CD4-positive, alpha-beta T cell (primary cell): ENCODE results near the gene PRKAG1. TPM values are rescaled to one million over a fixed set of nuclear protein-coding genes. Genes with fewer than 3 reads are reported as not detected.

Source experiments
- ATAC-seq: fragments of 200-7000 bp; cut with Tn5 transposase; one replicate; pipeline ENCODE4 v1.10.0; 2022; ENCODE audit warnings: mild to moderate bottlenecking; ENCODE audit not compliant: poor library complexity
- CTCF ChIA-PET: fragments of 350-600 bp; sonication (Branson Sonifier 250); formaldehyde crosslinking; loops from one replicate; lab custom pipeline; 2021; ENCODE audit warnings: antibody characterized with exemption, inconsistent platforms; lab: Charles Lee
- POLR2A ChIA-PET: fragments of 350-600 bp; sonication (Branson Sonifier 250); formaldehyde crosslinking; loops from one replicate; lab custom pipeline; 2021; ENCODE audit warnings: antibody characterized with exemption, inconsistent platforms; lab: Charles Lee
- DNase-seq, 14 experiments: peaks; one replicate each; pipeline ENCODE4 v3.0.0-alpha.2; 2013 to 2020; ENCODE audit warnings: mixed read lengths in 2 of 14
- H3K27ac ChIP-seq, 2 donors: one replicate each; pipeline versions ENCODE4 v1.5.1 to v1.7.0; 2013; ENCODE audit warnings: low read length in 2 of 2, low read depth in 1 of 2, mild to moderate bottlenecking in 1 of 2
- H3K27me3 ChIP-seq, 2 experiments: 1 replicate in 1 of 2; 2 replicates in 1 of 2; pipeline versions ENCODE4 v1.6.1 to v1.7.0; 2013; ENCODE audit warnings: low read length in 2 of 2, control low read depth in 1 of 2, mild to moderate bottlenecking in 1 of 2, moderate library complexity in 1 of 2; ENCODE audit not compliant: insufficient read depth in 2 of 2, control insufficient read depth in 1 of 2
- H3K36me3 ChIP-seq: one replicate; pipeline ENCODE4 v1.6.1; 2013; ENCODE audit warnings: low read length, control low read depth; ENCODE audit not compliant: insufficient read depth
- H3K4me1 ChIP-seq: one replicate; pipeline ENCODE4 v1.6.1; 2013; ENCODE audit warnings: low read length, control low read depth; ENCODE audit not compliant: insufficient read depth
- H3K4me3 ChIP-seq: one replicate; pipeline ENCODE4 v1.5.1; 2013; ENCODE audit warnings: mild to moderate bottlenecking, low read length, moderate library complexity
- H3K9me3 ChIP-seq, 2 experiments: 1 replicate in 1 of 2; 2 replicates in 1 of 2; pipeline versions ENCODE4 v1.6.1 to v1.7.0; 2013; ENCODE audit warnings: low read length in 2 of 2, mild to moderate bottlenecking in 2 of 2, control low read depth in 1 of 2, moderate library complexity in 1 of 2; ENCODE audit not compliant: control insufficient read depth in 1 of 2, insufficient read depth in 1 of 2
- H3K27ac Mint-ChIP-seq: one replicate; pipeline ENCODE4 v1.8.0; 2020; ENCODE audit warnings: mixed read lengths
- H3K27me3 Mint-ChIP-seq: one replicate; pipeline ENCODE4 v1.8.0; 2021; ENCODE audit warnings: mixed read lengths
- H3K36me3 Mint-ChIP-seq: one replicate; pipeline ENCODE4 v1.8.0; 2021; ENCODE audit warnings: low read depth, mixed read lengths
- H3K4me1 Mint-ChIP-seq: one replicate; pipeline ENCODE4 v1.8.0; 2021; ENCODE audit warnings: low read depth, mixed read lengths
- H3K4me3 Mint-ChIP-seq: one replicate; pipeline ENCODE4 v1.8.0; 2020; ENCODE audit warnings: mild to moderate bottlenecking, mixed read lengths
- H3K9me3 Mint-ChIP-seq: one replicate; pipeline ENCODE4 v1.8.0; 2020; ENCODE audit warnings: mixed read lengths
- intact Hi-C, 2 experiments: fragments of 100-400 bp; cut with DNase I in 1 of 2; cut with micrococcal nuclease in 1 of 2; formaldehyde crosslinking; loops; one replicate each; pipeline versions ENCODE4 v1.15.1 to v1.9.0; 2023 to 2025; cut with DNase I, micrococcal nuclease
- total RNA-seq, 174 experiments: library from RNA in 2 of 174; stranded (reverse) in 2 of 174; gene quantifications; one replicate each; pipeline ENCODE4 v1.2.3 and lab custom pipeline; 2021 to 2026
- TF ChIP-seq, protein P1 (sequence below): fragments of 200-600 bp; IDR thresholded peaks from one replicate; pipeline ENCODE4 v1.8.0; 2022; ENCODE audit warnings: antibody characterized with exemption, mild to moderate bottlenecking

The PRKAG1 gene
- total RNA-seq, 2 experiments from 2014 or later: 34.6 to 38.2 TPM

GRCh38 chr12:49008943-49009342 lies 9.6 kb downstream of the PRKAG1 start:
- Mint-ChIP-seq H3K4me1 (no peaks in the 10 kb centered on the region), H3K4me3 (no peak overlapping the region)
- no peak overlapping the region for H3K4me3 ChIP-seq

DNA sequence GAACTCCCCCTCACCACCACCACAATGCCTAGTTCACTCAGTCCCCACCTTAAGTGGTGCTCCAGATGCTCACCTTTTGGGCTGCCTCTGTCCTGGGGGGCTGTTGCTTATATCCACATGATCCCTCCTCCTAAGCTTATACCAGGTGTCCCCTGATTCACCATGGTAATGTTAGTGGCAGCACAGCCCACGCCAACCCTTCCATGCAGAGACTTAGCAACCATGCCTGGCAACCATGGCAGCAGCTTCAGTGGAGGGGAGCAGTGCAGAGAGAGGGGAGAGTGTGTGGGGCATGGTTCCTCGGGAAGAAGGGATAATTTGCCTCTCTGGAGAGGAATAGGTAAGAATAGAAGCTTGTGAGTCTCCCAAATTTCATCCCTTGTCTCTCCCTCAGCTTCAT lies 18.2 kb downstream of the PRKAG1 start:
- H3K27me3 ChIP-seq: peaks cover 49 to 50% of the 10 kb centered on the region in 2 experiments
- ATAC-seq (no peak), DNase-seq (no peak)
- Mint-ChIP-seq H3K4me3 (no peak overlapping the region), H3K27me3 (peaks cover 60% of the 10 kb centered on the region), H3K4me1 (peaks cover 45% of the 10 kb centered on the region), H3K36me3 (peaks cover 59% of the 10 kb centered on the region), H3K9me3 (no peaks in the 10 kb centered on the region), H3K27ac (no peak overlapping the region)
- peaks cover 35% of the 10 kb centered on the region for H3K36me3 ChIP-seq
- ChIA-PET POLR2A (interaction anchor here (4.9 kb wide), 1 partner anchor 20 kb away, joined by 29 read pairs; no protein-coding TSS in a partner anchor), CTCF (interaction anchor here (0.9 to 4.0 kb wide), 5 partner anchors 12 to 67 kb away, joined by 3 to 25 read pairs (median 7); partner anchors contain the start of gene WNT1)
- H3K27ac ChIP-seq: no peak overlapping the region
- no peak overlapping the region for H3K4me3 ChIP-seq
- H3K9me3 ChIP-seq: peaks cover 0 to 13% of the 10 kb centered on the region in 2 experiments
- intact Hi-C loops: no loop called here
- H3K4me1 ChIP-seq: peaks cover 44% of the 10 kb centered on the region
- TF ChIP-seq, protein P1, sequence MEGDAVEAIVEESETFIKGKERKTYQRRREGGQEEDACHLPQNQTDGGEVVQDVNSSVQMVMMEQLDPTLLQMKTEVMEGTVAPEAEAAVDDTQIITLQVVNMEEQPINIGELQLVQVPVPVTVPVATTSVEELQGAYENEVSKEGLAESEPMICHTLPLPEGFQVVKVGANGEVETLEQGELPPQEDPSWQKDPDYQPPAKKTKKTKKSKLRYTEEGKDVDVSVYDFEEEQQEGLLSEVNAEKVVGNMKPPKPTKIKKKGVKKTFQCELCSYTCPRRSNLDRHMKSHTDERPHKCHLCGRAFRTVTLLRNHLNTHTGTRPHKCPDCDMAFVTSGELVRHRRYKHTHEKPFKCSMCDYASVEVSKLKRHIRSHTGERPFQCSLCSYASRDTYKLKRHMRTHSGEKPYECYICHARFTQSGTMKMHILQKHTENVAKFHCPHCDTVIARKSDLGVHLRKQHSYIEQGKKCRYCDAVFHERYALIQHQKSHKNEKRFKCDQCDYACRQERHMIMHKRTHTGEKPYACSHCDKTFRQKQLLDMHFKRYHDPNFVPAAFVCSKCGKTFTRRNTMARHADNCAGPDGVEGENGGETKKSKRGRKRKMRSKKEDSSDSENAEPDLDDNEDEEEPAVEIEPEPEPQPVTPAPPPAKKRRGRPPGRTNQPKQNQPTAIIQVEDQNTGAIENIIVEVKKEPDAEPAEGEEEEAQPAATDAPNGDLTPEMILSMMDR: no peak

More at GRCh38 chr12:49008943-49009342, 9.6 kb downstream of the PRKAG1 start:
- no peak overlapping the region for H3K27ac Mint-ChIP-seq
- Histone ChIP-seq H3K36me3 (peaks cover 74% of the 10 kb centered on the region), H3K9me3 (no peaks in the 10 kb centered on the region), H3K4me1 (no peaks in the 10 kb centered on the region), H3K27ac (no peak overlapping the region), H3K27me3 (no peaks in the 10 kb centered on the region)
- TF ChIP-seq, protein P1: no peak
- H3K27me3 Mint-ChIP-seq: no peaks in the 10 kb centered on the region
- peaks cover 82% of the 10 kb centered on the region for H3K36me3 Mint-ChIP-seq
- CTCF ChIA-PET: no interaction called here
- no peak for DNase-seq
- POLR2A ChIA-PET: no interaction called here
- H3K9me3 Mint-ChIP-seq: no peaks in the 10 kb centered on the region
- intact Hi-C loops: no loop called here
- ATAC-seq: no peak

DNA sequence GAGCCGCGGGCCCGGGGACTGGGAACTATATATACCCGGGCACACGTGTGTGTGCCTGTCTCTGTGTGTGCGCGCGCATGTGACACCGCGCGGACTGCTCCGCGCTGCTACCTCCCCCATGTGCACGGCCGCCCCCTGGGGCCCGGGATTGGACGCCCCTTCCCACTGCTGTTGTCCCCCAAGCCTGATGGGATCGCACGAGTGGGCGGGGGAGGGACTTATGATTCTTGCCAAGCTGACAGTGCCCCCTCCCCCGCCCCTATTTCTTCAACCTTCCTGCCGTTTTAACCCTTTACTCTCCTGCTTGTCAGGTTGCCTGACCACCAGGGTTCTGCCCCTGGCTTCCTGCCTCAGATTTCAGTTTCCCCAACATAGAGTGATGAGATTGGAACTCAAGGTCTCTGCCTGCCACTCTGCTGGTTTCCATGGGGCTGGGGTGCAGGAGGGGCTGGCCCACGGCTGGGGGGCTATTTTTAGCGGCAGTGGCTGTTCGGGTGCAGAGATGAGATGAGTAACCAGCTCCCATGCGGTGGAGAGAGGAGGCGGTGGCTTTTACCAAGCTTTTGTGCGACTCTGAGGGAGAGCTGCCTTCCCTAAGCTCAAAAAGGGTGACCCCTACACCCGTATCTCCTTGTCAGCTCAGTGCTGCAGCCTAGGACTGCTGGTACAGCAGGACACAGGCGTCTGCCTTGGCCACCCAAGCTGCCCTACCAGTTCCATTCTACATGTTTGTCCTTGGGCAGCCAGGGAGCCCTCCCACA lies 19.0 kb downstream of the PRKAG1 start, which contains the start of gene DDN:
Gene DDN (minus strand): TSS at position 5 of the 761 bp plus-strand sequence. CDS start 88 bp downstream, outside the sequence.
- peak in 8 of 14 experiments; percentile 33 to 78 (median 44) for DNase-seq
- H3K36me3 ChIP-seq: peaks cover 27% of the 10 kb centered on the region
- H3K4me3 ChIP-seq: peak within 1 kb of the TSS; percentile 30
- H3K27ac Mint-ChIP-seq: no peak within 1 kb of the TSS
- peaks cover 51% of the 10 kb centered on the region for H3K36me3 Mint-ChIP-seq
- H3K4me1 ChIP-seq: peaks cover 49% of the 10 kb centered on the region
- intact Hi-C loops: loop anchor here in 1 of 2 experiments (5.0 kb wide), 1 partner anchor 97 kb away; a partner anchor contains a TSS
- H3K27me3 Mint-ChIP-seq: peaks cover 66% of the 10 kb centered on the region
- POLR2A ChIA-PET: interaction anchor here (1.0 to 4.9 kb wide), 4 partner anchors 11 to 21 kb away, joined by 3 to 29 read pairs (median 4); no protein-coding TSS in a partner anchor
- TF ChIP-seq, protein P1: no peak
- H3K4me1 Mint-ChIP-seq: peaks cover 50% of the 10 kb centered on the region
- peaks cover 56 to 57% of the 10 kb centered on the region in 2 experiments for H3K27me3 ChIP-seq
- CTCF ChIA-PET: interaction anchor here (0.9 to 4.0 kb wide), 5 partner anchors 11 to 66 kb away, joined by 4 to 25 read pairs (median 7); partner anchors contain the start of gene WNT1
- H3K27ac ChIP-seq: no peak within 1 kb of the TSS
- peaks cover 0 to 13% of the 10 kb centered on the region in 2 experiments for H3K9me3 ChIP-seq
- H3K4me3 Mint-ChIP-seq: peak within 1 kb of the TSS; percentile 74
- peak; percentile 67 for ATAC-seq
- H3K9me3 Mint-ChIP-seq: no peaks in the 10 kb centered on the region
